Hepatocyte (in vitro differentiated cells): ENCODE data around the gene PARK7. TPM values are rescaled to one million over a fixed set of nuclear protein-coding genes. Genes with fewer than 3 reads are reported as not detected.

ENCODE experiments used
- DNase-seq: peaks from one replicate; pipeline ENCODE4 v3.0.0-alpha.2; 2016; ENCODE audit warnings: low spot score
- H2AFZ ChIP-seq: fragments of 200-600 bp; sonication (generic); 2 replicates; pipeline ENCODE4 v1.6.0; 2016; ENCODE audit warnings: antibody characterized with exemption, mild to moderate bottlenecking
- H3K27ac ChIP-seq: fragments of 200-600 bp; sonication (generic); 2 replicates; pipeline ENCODE4 v1.5.1; 2016; ENCODE audit warnings: mild to moderate bottlenecking
- H3K27me3 ChIP-seq: fragments of 200-600 bp; sonication (generic); 2 replicates; pipeline ENCODE4 v1.6.1; 2016
- H3K36me3 ChIP-seq: fragments of 200-600 bp; sonication (generic); replicated peaks from 2 replicates; pipeline ENCODE4 v1.5.1; 2016; ENCODE audit warnings: low read depth; ENCODE audit not compliant: insufficient read depth
- H3K4me1 ChIP-seq: fragments of 200-600 bp; sonication (generic); 2 replicates; pipeline ENCODE4 v1.5.1; 2016; ENCODE audit warnings: mild to moderate bottlenecking, moderate library complexity; ENCODE audit not compliant: insufficient read depth
- H3K4me2 ChIP-seq: fragments of 200-600 bp; sonication (generic); 2 replicates; pipeline ENCODE4 v1.6.0; 2016
- H3K4me3 ChIP-seq: fragments of 200-600 bp; sonication (generic); 2 replicates; pipeline ENCODE4 v1.5.1; 2016; ENCODE audit warnings: mild to moderate bottlenecking
- H3K79me2 ChIP-seq: fragments of 200-600 bp; sonication (generic); 2 replicates; pipeline ENCODE4 v1.6.0; 2017; ENCODE audit warnings: mild to moderate bottlenecking
- H3K9me2 ChIP-seq: fragments of 200-600 bp; sonication (generic); replicated peaks from 2 replicates; pipeline ENCODE4 v1.6.0; 2017; ENCODE audit warnings: mild to moderate bottlenecking; ENCODE audit not compliant: insufficient read depth
- H3K9me3 ChIP-seq: fragments of 200-600 bp; sonication (generic); 2 replicates; pipeline ENCODE4 v1.5.1; 2016; ENCODE audit warnings: low read depth, mild to moderate bottlenecking
- H4K20me1 ChIP-seq: fragments of 200-600 bp; sonication (generic); 2 replicates; pipeline ENCODE4 v1.6.0; 2016; ENCODE audit warnings: mild to moderate bottlenecking; ENCODE audit not compliant: insufficient read depth, poor library complexity, severe bottlenecking
- CTCF ChIP-seq: fragments of 200-600 bp; sonication (generic); IDR thresholded peaks from 2 replicates; pipeline ENCODE4 v1.5.1; 2016; ENCODE audit warnings: antibody characterized with exemption, mild to moderate bottlenecking; ENCODE audit not compliant: poor library complexity
- EZH2 ChIP-seq: fragments of 200-600 bp; sonication (generic); IDR thresholded peaks from 2 replicates; pipeline ENCODE4 v1.6.1; 2016; ENCODE audit warnings: antibody characterized with exemption, mild to moderate bottlenecking, borderline replicate concordance
- EZH2phosphoT487 ChIP-seq: fragments of 200-600 bp; sonication (generic); IDR thresholded peaks from one replicate; pipeline ENCODE4 v1.6.1; 2018; ENCODE audit warnings: antibody characterized with exemption, mild to moderate bottlenecking, low read depth, moderate library complexity; ENCODE audit not compliant: unreplicated experiment, severe bottlenecking
- WGBS: methylation state at CpG from one replicate; pipeline ENCODE4 v1.1.6; 2016; ENCODE audit warnings: low lambda C conversion rate; ENCODE audit errors: missing lambda C conversion rate; 5-methylcytosine and 5-hydroxymethylcytosine counted together
- polyA plus RNA-seq: library from polyadenylated mRNA; unstranded; fragments of >200 nt; fragmentation: Nextera tagmentation; extraction: Ambion mirVana; gene quantifications from 2 replicates; pipeline ENCODE4 v1.2.1, GENCODE V29; 2016
- total RNA-seq: library from RNA; depleted of rRNA; stranded (reverse); fragments of >200 nt; gene quantifications from 2 replicates; pipeline ENCODE4 v1.2.3, GENCODE V29; 2014

Gene PARK7
- total and polyA plus RNA-seq, 2 experiments from 2014 or later = 166 to 395 TPM

- TF ChIP-seq EZH2phosphoT487 (no peak), CTCF (no peak)
- H3K4me1 ChIP-seq = peaks cover 18% of the 10 kb centered on the region
- no peak overlapping the region for H3K4me2 ChIP-seq
- H3K9me2 ChIP-seq = no peaks in the 10 kb centered on the region
- no peak overlapping the region for H3K27ac ChIP-seq
- no peaks in the 10 kb centered on the region for H3K9me3 ChIP-seq
- DNase-seq = no peak
- H3K4me3 ChIP-seq = no peak overlapping the region
- H2AFZ ChIP-seq = no peak overlapping the region
- H3K27me3 ChIP-seq = no peaks in the 10 kb centered on the region
- H3K36me3 ChIP-seq = peaks cover 3% of the 10 kb centered on the region
- peaks cover 42% of the 10 kb centered on the region for H3K79me2 ChIP-seq
- H4K20me1 ChIP-seq = peaks cover 12% of the 10 kb centered on the region
- WGBS = 97% methylated on average over 18 of the region's 18 CpGs
Measured at GRCh38 chr1:8009043-8010002, 47.8 kb downstream of the PARK7 start.

- no peak overlapping the region for H3K27ac ChIP-seq
- H3K4me1 ChIP-seq = peaks cover 17% of the 10 kb centered on the region
- H3K9me2 ChIP-seq = no peaks in the 10 kb centered on the region
- no peak overlapping the region for H3K4me3 ChIP-seq
- no peaks in the 10 kb centered on the region for H3K9me3 ChIP-seq
- H3K4me2 ChIP-seq = no peak overlapping the region
- no peak for DNase-seq
- H2AFZ ChIP-seq = no peak overlapping the region
- peaks cover 3% of the 10 kb centered on the region for H3K36me3 ChIP-seq
- peaks cover 46% of the 10 kb centered on the region for H3K79me2 ChIP-seq
- H3K27me3 ChIP-seq = no peaks in the 10 kb centered on the region
- no peak for TF ChIP-seq EZH2
- TF ChIP-seq EZH2phosphoT487 = no peak
- H4K20me1 ChIP-seq = peaks cover 12% of the 10 kb centered on the region
- WGBS = 93% methylated on average over 8 of the region's 8 CpGs
Measured at GRCh38 chr1:8010080-8010664, 48.7 kb downstream of the PARK7 start.

GRCh38 chr1:8011016-8011415, 49.5 kb downstream of the PARK7 start:
- no peak for DNase-seq
- H4K20me1 ChIP-seq = peaks cover 19% of the 10 kb centered on the region
- H3K27me3 ChIP-seq = no peaks in the 10 kb centered on the region
- H3K4me2 ChIP-seq = no peak overlapping the region
- H3K27ac ChIP-seq = no peak overlapping the region
- WGBS = 94% methylated on average over 4 of the region's 4 CpGs
- H3K36me3 ChIP-seq = peaks cover 3% of the 10 kb centered on the region
- no peaks in the 10 kb centered on the region for H3K9me2 ChIP-seq
- no peak overlapping the region for H2AFZ ChIP-seq
- no peak overlapping the region for H3K4me3 ChIP-seq
- H3K79me2 ChIP-seq = peaks cover 53% of the 10 kb centered on the region
- H3K9me3 ChIP-seq = no peaks in the 10 kb centered on the region
- peaks cover 18% of the 10 kb centered on the region for H3K4me1 ChIP-seq
- TF ChIP-seq EZH2 (no peak), CTCF (no peak), EZH2phosphoT487 (no peak)
